Neural progenitor cell (in vitro differentiated cells): Measurements from ENCODE around the gene RAPGEF4. TPM values are rescaled to one million over a fixed set of nuclear protein-coding genes. Genes with fewer than 3 reads are reported as not detected.

Experiments
- DNase-seq: peaks from one replicate; pipeline ENCODE4 v3.0.0-alpha.2; 2016; ENCODE audit warnings: low spot score
- H2AFZ ChIP-seq: fragments of 200-600 bp; sonication (generic); replicated peaks from 2 replicates; pipeline ENCODE4 v1.6.1; 2016; ENCODE audit warnings: antibody characterized with exemption
- H3F3A ChIP-seq: fragments of 200-600 bp; sonication (generic); 2 replicates; pipeline ENCODE4 v1.6.1; 2016; ENCODE audit warnings: antibody characterized with exemption, low read depth
- H3K27ac ChIP-seq: fragments of 200-600 bp; sonication (generic); 2 replicates; pipeline ENCODE4 v1.5.1; 2016; ENCODE audit warnings: mild to moderate bottlenecking
- H3K27me3 ChIP-seq: fragments of 200-600 bp; sonication (generic); 2 replicates; pipeline ENCODE4 v1.6.1; 2016; ENCODE audit warnings: mild to moderate bottlenecking, moderate library complexity
- H3K36me3 ChIP-seq: fragments of 200-600 bp; sonication (generic); 2 replicates; pipeline ENCODE4 v1.5.1; 2016
- H3K4me1 ChIP-seq: fragments of 200-600 bp; sonication (generic); 2 replicates; pipeline ENCODE4 v1.6.1; 2016; ENCODE audit warnings: mixed run types
- H3K4me2 ChIP-seq: fragments of 200-600 bp; sonication (generic); 2 replicates; pipeline ENCODE4 v1.6.1; 2016
- H3K4me3 ChIP-seq: fragments of 200-600 bp; sonication (generic); 2 replicates; pipeline ENCODE4 v1.5.1; 2016
- H3K79me2 ChIP-seq: fragments of 200-600 bp; sonication (generic); 2 replicates; pipeline ENCODE4 v1.6.1; 2016; ENCODE audit warnings: low read depth
- H3K9ac ChIP-seq: fragments of 200-600 bp; sonication (generic); 2 replicates; pipeline ENCODE4 v1.6.1; 2016
- H3K9me3 ChIP-seq: fragments of 200-600 bp; sonication (generic); 2 replicates; pipeline ENCODE4 v1.5.1; 2016; ENCODE audit warnings: low read depth
- H4K20me1 ChIP-seq: fragments of 200-600 bp; sonication (generic); 2 replicates; pipeline ENCODE4 v1.6.1; 2016; ENCODE audit warnings: low read depth
- H3K27ac Mint-ChIP-seq: 3 replicates; pipeline ENCODE4 v1.8.0; 2021; ENCODE audit warnings: mixed read lengths
- H3K27me3 Mint-ChIP-seq: 2 replicates; pipeline ENCODE4 v1.8.0; 2022; ENCODE audit warnings: low read depth, mild to moderate bottlenecking, inconsistent platforms, moderate library complexity, mixed read lengths; ENCODE audit not compliant: insufficient read depth
- H3K36me3 Mint-ChIP-seq: 3 replicates; pipeline ENCODE4 v1.8.0; 2021; ENCODE audit warnings: mixed read lengths
- H3K4me1 Mint-ChIP-seq: 3 replicates; pipeline ENCODE4 v1.8.0; 2021; ENCODE audit warnings: mixed read lengths
- H3K4me3 Mint-ChIP-seq: 3 replicates; pipeline ENCODE4 v1.8.0; 2021; ENCODE audit warnings: mild to moderate bottlenecking, moderate library complexity, mixed read lengths
- H3K9me3 Mint-ChIP-seq: 3 replicates; pipeline ENCODE4 v1.8.0; 2020; ENCODE audit warnings: mixed read lengths
- CTCF ChIP-seq: fragments of 200-600 bp; sonication (generic); IDR thresholded peaks from 2 replicates; pipeline ENCODE4 v1.5.1; 2017; ENCODE audit warnings: antibody characterized with exemption, mild to moderate bottlenecking
- EZH2 ChIP-seq: fragments of 200-600 bp; sonication (generic); IDR thresholded peaks from 2 replicates; pipeline ENCODE4 v1.6.1; 2017; ENCODE audit warnings: antibody characterized with exemption, mild to moderate bottlenecking, moderate library complexity
- EZH2phosphoT487 ChIP-seq: fragments of 200-600 bp; sonication (generic); IDR thresholded peaks from 2 replicates; pipeline ENCODE4 v1.6.1; 2017; ENCODE audit warnings: antibody characterized with exemption
- total RNA-seq: library from RNA; depleted of rRNA; stranded (reverse); fragments of >200 nt; gene quantifications from 2 replicates; pipeline ENCODE4 v1.2.3, GENCODE V29; 2015; ENCODE audit warnings: low replicate concordance

Gene RAPGEF4
- total RNA-seq, 1 donor from 2014 or later, result 1.8 TPM

- Mint-ChIP-seq H3K36me3 (no peaks in the 10 kb centered on the region), H3K4me1 (peaks cover 17% of the 10 kb centered on the region), H3K9me3 (no peaks in the 10 kb centered on the region), H3K4me3 (no peak overlapping the region), H3K27ac (no peak overlapping the region), H3K27me3 (peaks cover 3% of the 10 kb centered on the region)
- H3K79me2 ChIP-seq, result no peaks in the 10 kb centered on the region
- H3K9ac ChIP-seq, result no peak overlapping the region
- no peak for DNase-seq
- H4K20me1 ChIP-seq, result no peaks in the 10 kb centered on the region
- no peak overlapping the region for H3K27ac ChIP-seq
- TF ChIP-seq CTCF, result no peak
- TF ChIP-seq EZH2phosphoT487, result no peak
- TF ChIP-seq EZH2, result no peak
- no peaks in the 10 kb centered on the region for H3K4me1 ChIP-seq
- H2AFZ ChIP-seq, result no peak overlapping the region
- no peak overlapping the region for H3K4me2 ChIP-seq
- no peaks in the 10 kb centered on the region for H3F3A ChIP-seq
- no peaks in the 10 kb centered on the region for H3K36me3 ChIP-seq
- no peak overlapping the region for H3K4me3 ChIP-seq
- H3K27me3 ChIP-seq, result no peaks in the 10 kb centered on the region
- no peaks in the 10 kb centered on the region for H3K9me3 ChIP-seq
Observed at GRCh38 chr2:172969609-172970008, 234.0 kb downstream of the RAPGEF4 start.

GRCh38 chr2:172970660-172971059 is 235.0 kb downstream of the RAPGEF4 start:
- no peak for DNase-seq
- no peaks in the 10 kb centered on the region for H3K27me3 ChIP-seq
- H3F3A ChIP-seq, result no peaks in the 10 kb centered on the region
- no peaks in the 10 kb centered on the region for H3K4me1 ChIP-seq
- no peak overlapping the region for H3K4me2 ChIP-seq
- H3K9me3 ChIP-seq, result no peaks in the 10 kb centered on the region
- H3K4me3 ChIP-seq, result no peak overlapping the region
- H3K27me3 Mint-ChIP-seq, result peaks cover 3% of the 10 kb centered on the region
- no peak overlapping the region for H3K27ac ChIP-seq
- no peaks in the 10 kb centered on the region for H4K20me1 ChIP-seq
- no peak overlapping the region for H3K27ac Mint-ChIP-seq
- H3K4me3 Mint-ChIP-seq, result no peak overlapping the region
- no peaks in the 10 kb centered on the region for H3K9me3 Mint-ChIP-seq
- no peak overlapping the region for H3K9ac ChIP-seq
- no peaks in the 10 kb centered on the region for H3K36me3 Mint-ChIP-seq
- no peak overlapping the region for H2AFZ ChIP-seq
- TF ChIP-seq CTCF (no peak), EZH2phosphoT487 (no peak), EZH2 (no peak)
- H3K4me1 Mint-ChIP-seq, result peaks cover 9% of the 10 kb centered on the region
- H3K36me3 ChIP-seq, result no peaks in the 10 kb centered on the region
- no peaks in the 10 kb centered on the region for H3K79me2 ChIP-seq

GRCh38 chr2:172972005-172972619 is 236.5 kb downstream of the RAPGEF4 start:
- no peak overlapping the region for H3K4me3 ChIP-seq
- Mint-ChIP-seq H3K27me3 (peaks cover 6% of the 10 kb centered on the region), H3K27ac (no peak overlapping the region), H3K9me3 (no peaks in the 10 kb centered on the region), H3K4me3 (no peak overlapping the region), H3K4me1 (no peaks in the 10 kb centered on the region), H3K36me3 (no peaks in the 10 kb centered on the region)
- no peak overlapping the region for H3K4me2 ChIP-seq
- H4K20me1 ChIP-seq, result no peaks in the 10 kb centered on the region
- DNase-seq, result peak; percentile 76
- H3K27me3 ChIP-seq, result no peaks in the 10 kb centered on the region
- no peaks in the 10 kb centered on the region for H3F3A ChIP-seq
- no peak overlapping the region for H2AFZ ChIP-seq
- no peaks in the 10 kb centered on the region for H3K4me1 ChIP-seq
- no peak overlapping the region for H3K9ac ChIP-seq
- H3K9me3 ChIP-seq, result no peaks in the 10 kb centered on the region
- H3K36me3 ChIP-seq, result no peaks in the 10 kb centered on the region
- no peak overlapping the region for H3K27ac ChIP-seq
- no peaks in the 10 kb centered on the region for H3K79me2 ChIP-seq
- TF ChIP-seq EZH2phosphoT487 (no peak), EZH2 (no peak), CTCF (peak; percentile 90)
